H1 (cell line): ENCODE measurements around the gene PNMA8C. TPM values are rescaled to one million over a fixed set of nuclear protein-coding genes. Genes with fewer than 3 reads are reported as not detected.

ENCODE experiments used
- ATF2 ChIP-seq: IDR thresholded peaks from 2 replicates; pipeline ENCODE4 v1.6.1; 2012; ENCODE audit warnings: low read length, inconsistent platforms
- BCL11A ChIP-seq, 2 experiments: IDR thresholded peaks; one replicate each; pipeline ENCODE4 v1.6.1; 2011; ENCODE audit warnings: low read depth in 2 of 2, low read length in 2 of 2, mild to moderate bottlenecking in 2 of 2
- GABPA ChIP-seq: IDR thresholded peaks from 2 replicates; pipeline ENCODE4 v1.6.1; 2011; ENCODE audit warnings: mild to moderate bottlenecking, low read length, moderate library complexity, borderline replicate concordance; ENCODE audit not compliant: insufficient read depth
- HDAC2 ChIP-seq, 2 experiments: fragments of 300-600 bp in 1 of 2; sonication (generic) in 1 of 2; IDR thresholded peaks; 2 replicates each; pipeline ENCODE4 v1.6.1; 2011 to 2012; ENCODE audit warnings: low read depth in 2 of 2, low read length in 2 of 2, mild to moderate bottlenecking in 2 of 2, moderate library complexity in 2 of 2, borderline replicate concordance in 1 of 2, inconsistent platforms in 1 of 2
- HDAC6 ChIP-seq: IDR thresholded peaks from one replicate; pipeline ENCODE4 v1.7.1; 2012; ENCODE audit warnings: low read depth, mild to moderate bottlenecking, inconsistent platforms, low read length, moderate library complexity
- SP4 ChIP-seq: IDR thresholded peaks from 2 replicates; pipeline ENCODE4 v1.6.1; 2012; ENCODE audit warnings: low read length, inconsistent platforms
- polyA plus RNA-seq, 7 experiments: library from polyadenylated mRNA; depleted of rRNA in 3 of 7; stranded (reverse) in 5 of 7; unstranded in 2 of 7; fragments of >200 nt in 5 of 7; fragments of 200-250 nt in 2 of 7; gene quantifications; 1 replicate in 5 of 7; 2 replicates in 1 of 7; 4 replicates in 1 of 7; pipeline versions ENCODE4 v1.2.1 to v1.2.3, GENCODE V29; 2011 to 2013; ENCODE audit warnings: missing spikeins in 2 of 7, mixed read lengths in 2 of 7
- total RNA-seq: library from RNA; stranded (reverse); fragmentation: NEBNext Ultra II Directional; extraction: Animal tissue kit (Norgen Biotek cat#: 25700); gene quantifications from 2 replicates; pipeline ENCODE4 v1.2.1, GENCODE V29; 2021

Gene PNMA8C
- total and polyA plus RNA-seq, 2 of the 8 experiments (the other 6 are each of a cell fraction or from before 2014, with no cell fraction given): 0.53 to 1.8 TPM

- TF ChIP-seq ATF2: no peak
- TF ChIP-seq HDAC6: no peak
- no peak for TF ChIP-seq HDAC2 (IDR thresholded peaks at IDR 0.05; ENCODE audit: borderline replicate concordance in 1 of 2, low read depth in 2 of 2, low read length in 2 of 2)
- TF ChIP-seq SP4: no peak
- TF ChIP-seq GABPA: no peak
- TF ChIP-seq BCL11A (IDR thresholded peaks at IDR 0.05; ENCODE audit: low read depth in 2 of 2, low read length in 2 of 2): no peak
Measured at GRCh38 chr19:46390866-46391265, 37.9 kb downstream of the PNMA8C start (continued).
